ENCODE measurements around the gene ERH.

Gene ERH

DNA sequence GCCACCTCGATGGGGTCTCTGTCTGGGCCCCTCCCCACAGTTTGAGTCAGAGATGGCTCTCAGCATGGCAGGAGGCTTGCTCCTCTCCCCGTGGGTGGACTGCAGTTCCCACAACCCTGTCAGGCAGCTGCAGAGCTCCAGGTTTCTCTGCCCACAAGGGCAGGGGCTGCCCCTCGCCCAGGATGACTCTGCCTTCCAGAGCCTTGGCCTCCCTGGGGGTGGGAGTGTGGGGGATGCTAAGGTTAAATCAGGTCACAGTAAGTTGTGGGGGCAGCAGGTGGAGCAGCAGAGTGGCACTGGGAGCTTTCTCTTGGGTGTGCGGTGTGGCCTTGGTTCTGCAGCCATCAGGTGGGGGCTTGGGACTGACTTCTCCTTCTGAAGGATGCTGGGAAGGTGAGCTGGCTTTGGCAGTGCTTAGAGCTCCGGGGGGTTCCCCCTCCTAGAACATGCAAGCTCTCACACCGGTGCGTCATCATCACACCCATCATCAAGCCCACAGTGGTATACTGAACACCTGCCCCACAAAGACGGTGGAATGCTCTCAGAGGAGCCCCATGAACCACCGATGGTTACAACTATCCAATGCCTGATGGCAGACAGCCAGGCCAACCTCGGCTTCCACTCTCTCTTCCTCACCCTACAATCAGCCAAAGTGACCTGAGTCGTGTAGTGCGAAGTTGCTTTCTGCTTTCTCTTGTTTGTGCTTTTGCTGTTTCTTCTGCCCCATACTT lies 39.7 kb downstream of the ERH start:
- no peak for DNase-seq (ENCODE audit: extremely low read depth, low read depth)
- TF ChIP-seq, protein P1, sequence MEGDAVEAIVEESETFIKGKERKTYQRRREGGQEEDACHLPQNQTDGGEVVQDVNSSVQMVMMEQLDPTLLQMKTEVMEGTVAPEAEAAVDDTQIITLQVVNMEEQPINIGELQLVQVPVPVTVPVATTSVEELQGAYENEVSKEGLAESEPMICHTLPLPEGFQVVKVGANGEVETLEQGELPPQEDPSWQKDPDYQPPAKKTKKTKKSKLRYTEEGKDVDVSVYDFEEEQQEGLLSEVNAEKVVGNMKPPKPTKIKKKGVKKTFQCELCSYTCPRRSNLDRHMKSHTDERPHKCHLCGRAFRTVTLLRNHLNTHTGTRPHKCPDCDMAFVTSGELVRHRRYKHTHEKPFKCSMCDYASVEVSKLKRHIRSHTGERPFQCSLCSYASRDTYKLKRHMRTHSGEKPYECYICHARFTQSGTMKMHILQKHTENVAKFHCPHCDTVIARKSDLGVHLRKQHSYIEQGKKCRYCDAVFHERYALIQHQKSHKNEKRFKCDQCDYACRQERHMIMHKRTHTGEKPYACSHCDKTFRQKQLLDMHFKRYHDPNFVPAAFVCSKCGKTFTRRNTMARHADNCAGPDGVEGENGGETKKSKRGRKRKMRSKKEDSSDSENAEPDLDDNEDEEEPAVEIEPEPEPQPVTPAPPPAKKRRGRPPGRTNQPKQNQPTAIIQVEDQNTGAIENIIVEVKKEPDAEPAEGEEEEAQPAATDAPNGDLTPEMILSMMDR (IDR thresholded peaks at IDR 0.05; ENCODE audit: low read depth, low read length, missing control alignments), result no peak
- no peak overlapping the region for H3K4me3 ChIP-seq (replicated peaks; ENCODE audit: low read depth, low read length)

DNA sequence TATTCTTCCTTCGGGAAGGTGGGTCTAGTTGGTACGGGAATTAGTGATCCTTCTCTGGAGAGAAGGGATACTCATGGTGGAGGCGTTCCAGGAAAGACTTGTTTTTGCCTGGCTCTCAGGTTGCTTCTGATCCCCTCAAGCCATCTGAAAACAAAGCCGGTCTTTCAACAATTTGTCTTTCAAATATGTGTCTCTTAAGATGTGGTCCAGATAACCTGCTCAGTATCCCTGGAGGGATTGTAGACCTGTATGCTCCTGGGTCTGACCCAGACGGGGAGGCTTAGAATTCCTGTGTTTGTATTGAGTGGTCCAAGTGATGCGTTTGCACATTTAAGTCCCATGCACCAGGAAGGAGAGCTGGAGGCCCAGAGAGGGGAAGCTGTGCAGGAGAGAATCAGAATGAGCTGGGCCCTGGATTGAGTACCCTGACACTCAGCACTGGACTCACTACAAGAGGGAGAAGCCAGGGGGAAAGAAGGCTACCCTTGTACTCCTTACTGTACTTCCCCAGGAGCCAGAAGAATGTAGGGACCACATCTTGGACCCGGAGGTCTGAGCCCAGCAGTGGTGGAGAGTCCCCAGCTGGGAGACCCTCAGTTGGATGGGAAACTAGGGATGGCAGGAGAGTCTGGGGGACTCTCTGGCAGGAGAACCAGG lies 40.4 kb downstream of the ERH start:
- no peak for DNase-seq (ENCODE audit: extremely low read depth, low read depth)
- TF ChIP-seq, protein P1 (IDR thresholded peaks at IDR 0.05; ENCODE audit: low read depth, low read length, missing control alignments), result no peak
- H3K4me3 ChIP-seq (replicated peaks; ENCODE audit: low read depth, low read length), result no peak overlapping the region

DNA sequence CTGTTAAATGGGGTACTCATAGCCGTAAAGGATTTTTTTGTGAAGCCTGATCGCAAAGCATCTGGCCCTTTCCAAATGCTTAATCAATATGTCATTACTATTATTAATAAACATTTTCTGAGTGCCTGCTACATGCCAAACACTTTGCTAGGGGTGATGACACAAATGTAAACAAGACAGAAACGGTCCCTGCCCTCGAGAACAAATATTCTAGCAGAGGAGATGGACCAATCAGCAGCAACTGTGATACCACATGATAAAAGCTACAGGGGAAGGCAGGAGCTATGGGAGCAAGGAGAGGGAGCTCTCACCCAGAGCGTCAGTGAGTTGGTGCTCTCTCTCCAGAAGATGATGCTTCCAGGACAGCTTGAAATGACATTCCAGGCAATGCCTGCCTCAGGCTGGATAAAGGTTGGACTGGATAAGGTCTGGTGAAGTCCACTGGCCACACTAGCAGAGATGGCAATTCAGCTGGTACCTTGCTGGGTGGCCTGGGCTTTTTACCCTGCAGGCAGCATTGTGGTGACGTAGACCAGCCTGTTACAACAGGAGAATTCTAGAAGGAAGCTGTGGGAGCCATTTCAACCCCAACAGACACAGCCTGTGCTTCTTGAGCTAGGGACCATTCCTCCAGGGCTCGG lies 41.1 kb downstream of the ERH start:
- TF ChIP-seq, protein P1 (IDR thresholded peaks at IDR 0.05; ENCODE audit: low read depth, low read length, missing control alignments), result no peak
- no peak overlapping the region for H3K4me3 ChIP-seq (replicated peaks; ENCODE audit: low read depth, low read length)
- DNase-seq (ENCODE audit: extremely low read depth, low read depth), result no peak

DNA sequence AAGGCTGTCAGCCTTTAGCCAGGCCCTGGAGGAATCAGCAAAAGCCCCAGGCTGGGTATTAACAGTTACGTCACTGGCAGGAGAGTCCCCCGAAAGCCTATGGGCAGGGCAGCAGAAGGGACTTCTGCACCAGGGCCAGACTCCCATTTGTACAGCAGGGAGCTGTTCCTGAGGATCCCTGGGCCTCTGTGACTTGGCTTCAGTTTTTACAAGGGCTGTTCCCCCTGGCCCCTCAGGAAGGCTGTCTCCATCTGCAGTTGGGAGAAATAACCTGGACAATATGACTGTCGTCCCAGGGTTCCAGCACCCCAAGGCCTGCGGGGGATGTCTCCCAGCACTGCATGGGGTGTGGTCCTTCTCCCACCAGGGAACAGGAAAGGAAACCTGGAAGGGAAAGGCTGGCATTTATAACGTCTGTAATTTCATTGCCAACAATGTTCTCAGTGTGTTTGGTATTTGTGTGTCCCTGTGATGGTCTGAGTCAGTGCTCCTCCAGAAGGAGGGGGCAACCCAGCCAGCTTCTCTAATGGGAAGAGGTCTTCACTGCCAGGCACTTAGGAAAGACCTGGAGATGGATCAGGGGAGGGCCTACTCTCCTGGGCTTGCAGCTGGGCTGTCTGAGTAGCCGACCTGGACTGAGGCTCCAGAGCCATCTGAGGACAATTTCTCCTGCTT lies 42.4 kb downstream of the ERH start:
- TF ChIP-seq, protein P1 (IDR thresholded peaks at IDR 0.05; ENCODE audit: low read depth, low read length, missing control alignments), result no peak
- DNase-seq (ENCODE audit: extremely low read depth, low read depth), result no peak
- no peak overlapping the region for H3K4me3 ChIP-seq (replicated peaks; ENCODE audit: low read depth, low read length)

DNA sequence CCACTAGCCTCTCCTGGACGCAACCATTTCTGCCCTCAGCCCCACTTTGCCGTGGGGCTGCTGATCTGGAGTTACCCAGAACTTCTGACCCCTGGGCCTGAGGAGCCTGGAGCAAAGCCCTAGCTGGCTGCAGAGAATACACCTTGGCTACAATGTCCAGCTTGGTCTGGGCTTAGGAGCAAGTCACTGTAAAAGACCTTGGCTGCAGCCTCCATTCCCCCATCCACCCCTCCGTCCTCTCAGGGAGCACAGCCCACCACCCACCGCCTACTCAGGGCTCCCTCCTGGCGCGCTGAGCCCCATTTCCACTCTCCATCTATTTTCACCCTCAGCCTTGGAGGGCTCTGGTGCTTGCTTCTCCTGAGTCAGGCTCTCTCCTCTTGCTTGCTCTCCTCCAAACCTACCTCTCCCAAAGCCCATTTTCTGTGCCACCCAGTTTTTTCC lies 42.9 kb downstream of the ERH start:
- DNase-seq (ENCODE audit: extremely low read depth, low read depth), result no peak
- H3K4me3 ChIP-seq (replicated peaks; ENCODE audit: low read depth, low read length), result no peak overlapping the region
- TF ChIP-seq, protein P1 (IDR thresholded peaks at IDR 0.05; ENCODE audit: low read depth, low read length, missing control alignments), result no peak

DNA sequence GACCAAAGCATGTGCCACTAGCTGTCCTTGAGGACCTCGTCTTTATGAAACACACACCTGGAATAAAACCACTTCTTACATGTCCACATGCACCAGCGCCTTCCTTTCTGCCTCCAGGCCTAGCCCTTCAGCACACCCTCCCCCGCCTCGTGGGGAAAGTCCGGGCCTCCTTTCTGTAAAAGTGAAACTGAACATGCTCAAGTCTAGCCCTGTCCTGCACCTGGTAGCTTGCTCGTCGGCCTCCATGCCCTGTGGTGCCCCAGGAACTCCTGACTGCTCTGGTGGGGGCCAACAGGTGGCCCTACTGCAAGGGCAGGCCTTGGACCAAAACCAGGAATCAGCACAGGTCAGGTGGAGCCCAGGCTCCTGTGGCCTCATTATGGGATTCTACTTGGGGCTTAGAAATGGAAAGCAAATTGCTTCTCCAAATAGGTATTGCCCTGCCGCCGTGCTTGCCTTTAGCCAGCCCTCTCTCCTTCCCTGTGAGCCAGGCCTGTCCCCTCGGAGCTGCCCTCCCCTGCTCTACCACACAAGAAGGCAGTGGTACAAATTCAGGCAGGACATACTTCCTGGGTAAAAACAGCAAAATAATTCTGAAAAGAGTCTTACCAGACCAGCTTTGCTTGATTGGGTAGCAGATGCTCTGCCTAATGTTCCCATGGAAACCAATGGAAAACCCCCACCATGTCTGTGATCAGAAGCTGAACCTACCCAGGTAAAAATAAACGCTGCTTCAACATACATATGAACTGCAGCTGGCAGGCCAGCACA lies 43.5 kb downstream of the ERH start:
- TF ChIP-seq, protein P1 (IDR thresholded peaks at IDR 0.05; ENCODE audit: low read depth, low read length, missing control alignments), result no peak
- DNase-seq (ENCODE audit: extremely low read depth, low read depth), result no peak
- H3K4me3 ChIP-seq (replicated peaks; ENCODE audit: low read depth, low read length), result no peak overlapping the region

Data from HFF-Myc (cell line).